ENCODE data around the gene ZNF385C. TPM values are rescaled to one million over a fixed set of nuclear protein-coding genes. Genes with fewer than 3 reads are reported as not detected.
A peak's percentile ranks its signal among the peaks of the same experiment; 100 is the strongest.

ZNF385C gene
- total and polyA plus RNA-seq, 11 donors = 0.06 to 0.38 (median 0.19) TPM; not detected in 3

GRCh38 chr17:42038221-42038973, 59.9 kb downstream of the ZNF385C start:
- no peak for DNase-seq
- intact Hi-C loops (cut with DNase I) = no loop called here
- WGBS, 4 donors = 78 to 89% (median 87%) methylated on average over 5 of the region's 5 CpGs

GRCh38 chr17:42034059-42034458, 64.2 kb downstream of the ZNF385C start:
- H3K27me3 ChIP-seq = peaks cover 0 to 10% (median 0%) of the 10 kb centered on the region in 9 donors
- 43 to 53% (median 44%) methylated on average over 5 to 6 of the region's 6 CpGs for WGBS, 4 donors
- DNase-seq (no peak), ATAC-seq (no peak)
- H3K4me3 ChIP-seq = no peak overlapping the region
- TF ChIP-seq POLR2A (IDR thresholded peaks at IDR 0.05) (no peak), CTCF (IDR thresholded peaks at IDR 0.05) (no peak)
- no peak overlapping the region for H3K27ac ChIP-seq
- H3K9me3 ChIP-seq = no peaks in the 10 kb centered on the region
- no peaks in the 10 kb centered on the region for H3K36me3 ChIP-seq
- no peaks in the 10 kb centered on the region for H3K4me1 ChIP-seq
- intact Hi-C loops (cut with DNase I) = no loop called here

More at GRCh38 chr17:42038221-42038973, 59.9 kb downstream of the ZNF385C start:
- Histone ChIP-seq H3K36me3 (no peaks in the 10 kb centered on the region), H3K4me1 (peaks cover 0 to 10% (median 0%) of the 10 kb centered on the region in 12 donors), H3K4me3 (no peak overlapping the region), H3K9me3 (no peaks in the 10 kb centered on the region), H3K27ac (no peak overlapping the region), H3K27me3 (peaks cover 0 to 17% (median 0%) of the 10 kb centered on the region in 9 donors)
- ATAC-seq = no peak
- TF ChIP-seq POLR2A (IDR thresholded peaks at IDR 0.05) = no peak
- TF ChIP-seq CTCF (IDR thresholded peaks at IDR 0.05) = no peak

- DNase-seq (peak; percentile 42 to 77 (median 59)), ATAC-seq (peak; percentile 50 to 76 (median 66))
- TF ChIP-seq POLR2A (IDR thresholded peaks at IDR 0.05) (no peak), CTCF (IDR thresholded peaks at IDR 0.05) (no peak)
Observed at GRCh38 chr17:42031584-42031983, 66.7 kb downstream of the ZNF385C start.

GRCh38 chr17:42028791-42029127, 69.5 kb downstream of the ZNF385C start:
- Histone ChIP-seq H3K9me3 (no peaks in the 10 kb centered on the region), H3K36me3 (peaks cover 0 to 8% (median 6%) of the 10 kb centered on the region in 9 donors)

More at GRCh38 chr17:42031584-42031983, 66.7 kb downstream of the ZNF385C start:
- Histone ChIP-seq H3K27ac (peak overlapping the region in 1 of 12 donors; percentile 26), H3K9me3 (no peaks in the 10 kb centered on the region), H3K4me3 (no peak overlapping the region), H3K36me3 (no peaks in the 10 kb centered on the region), H3K4me1 (peaks cover 0 to 5% (median 0%) of the 10 kb centered on the region in 12 donors), H3K27me3 (peaks cover 0 to 9% (median 0%) of the 10 kb centered on the region in 9 donors)
- intact Hi-C loops (cut with DNase I) = no loop called here
- WGBS, 4 donors = 60 to 63% (median 61%) methylated on average over 6 of the region's 6 CpGs

More at GRCh38 chr17:42028791-42029127, 69.5 kb downstream of the ZNF385C start:
- no peak overlapping the region for H3K27ac ChIP-seq
- WGBS, 4 donors = 69 to 80% (median 70%) methylated on average over 6 to 7 of the region's 7 CpGs
- no peak for ATAC-seq
- TF ChIP-seq CTCF (IDR thresholded peaks at IDR 0.05) (no peak), POLR2A (IDR thresholded peaks at IDR 0.05) (no peak)
- intact Hi-C loops (cut with DNase I) = loop anchor here in 7 of 10 donors (5.0 to 10.0 kb wide), 4 partner anchors 39 to 286 kb away; no protein-coding TSS in a partner anchor
- H3K4me1 ChIP-seq = peaks cover 0 to 24% (median 14%) of the 10 kb centered on the region in 12 donors
- H3K4me3 ChIP-seq = no peak overlapping the region
- peaks cover 0 to 9% (median 0%) of the 10 kb centered on the region in 9 donors for H3K27me3 ChIP-seq
- DNase-seq = no peak

All from heart left ventricle (tissue), 16 donors.